ENCODE results near the gene CBLN4. TPM values are rescaled to one million over a fixed set of nuclear protein-coding genes. Genes with fewer than 3 reads are reported as not detected.

CBLN4 gene
- total RNA-seq, 1 experiment from 2014 or later, result not detected

DNA sequence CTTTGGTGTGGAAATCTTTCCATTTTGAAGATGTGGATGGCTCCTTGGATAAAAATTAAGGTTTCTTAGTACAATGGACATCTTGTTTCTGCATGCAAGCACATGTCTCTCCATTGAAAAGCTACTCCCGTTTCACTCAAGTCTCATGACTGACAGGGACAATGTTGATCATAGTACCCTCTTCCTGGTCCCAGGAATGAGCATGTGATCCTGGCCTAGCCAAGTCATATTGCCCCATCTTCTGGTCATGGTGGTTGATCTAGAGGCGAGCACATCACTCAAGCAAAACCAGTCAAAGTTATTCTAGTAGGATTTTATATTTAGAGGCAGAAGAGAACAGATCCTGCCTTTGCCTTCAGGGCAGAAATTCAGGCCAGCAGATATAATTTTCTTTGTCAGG is 12.2 kb upstream of the CBLN4 start:
- H3K79me1 ChIP-seq (ENCODE audit: insufficient read depth, low read depth, low read length, poor library complexity, severe bottlenecking), result no peaks in the 10 kb centered on the region
- no peak overlapping the region for H3K4me2 ChIP-seq (ENCODE audit: insufficient read depth, insufficient read length, low read length)
- H3K18ac ChIP-seq (ENCODE audit: insufficient read length, low read depth, low read length), result no peak overlapping the region
- H4K8ac ChIP-seq (replicated peaks; ENCODE audit: insufficient read length, low read depth, low read length), result no peak overlapping the region
- H4K20me1 ChIP-seq (ENCODE audit: control insufficient read depth, insufficient read depth, insufficient read length), result no peaks in the 10 kb centered on the region
- Mint-ChIP-seq H3K4me3 (no peak overlapping the region), H3K27ac (no peak overlapping the region), H3K27me3 (ENCODE audit: low read depth) (no peaks in the 10 kb centered on the region; the same call in none of the 2 replicates), H3K9me3 (peaks cover 95 to 96% of the 10 kb centered on the region in 2 experiments), H3K4me1 (no peaks in the 10 kb centered on the region), H3K36me3 (ENCODE audit: insufficient read depth in 1 of 3, low read depth in 3 of 3) (peaks cover 5 to 25% (median 6%) of the 10 kb centered on the region in 3 experiments; a peak in 6 of 7 replicates)
- H2BK12ac ChIP-seq (ENCODE audit: insufficient read length, low read depth, low read length), result no peak overlapping the region
- H4K5ac ChIP-seq (ENCODE audit: insufficient read length, low read depth, low read length), result no peak overlapping the region
- no peak overlapping the region for H2BK20ac ChIP-seq (ENCODE audit: low read depth, low read length, poor library complexity, severe bottlenecking)
- no peaks in the 10 kb centered on the region for H3K4me1 ChIP-seq (ENCODE audit: insufficient read depth, low read length)
- no peak for DNase-seq
- no CpG with 5 or more reads among the region's 2 CpGs for WGBS (ENCODE audit: extremely low coverage, insufficient read length, low lambda C conversion rate)
- no peak overlapping the region for H2BK15ac ChIP-seq (ENCODE audit: low read depth, low read length)
- H3K9me3 ChIP-seq (ENCODE audit: control insufficient read depth, low read depth, low read length), result peaks cover 92% of the 10 kb centered on the region
- TF ChIP-seq, protein P1, sequence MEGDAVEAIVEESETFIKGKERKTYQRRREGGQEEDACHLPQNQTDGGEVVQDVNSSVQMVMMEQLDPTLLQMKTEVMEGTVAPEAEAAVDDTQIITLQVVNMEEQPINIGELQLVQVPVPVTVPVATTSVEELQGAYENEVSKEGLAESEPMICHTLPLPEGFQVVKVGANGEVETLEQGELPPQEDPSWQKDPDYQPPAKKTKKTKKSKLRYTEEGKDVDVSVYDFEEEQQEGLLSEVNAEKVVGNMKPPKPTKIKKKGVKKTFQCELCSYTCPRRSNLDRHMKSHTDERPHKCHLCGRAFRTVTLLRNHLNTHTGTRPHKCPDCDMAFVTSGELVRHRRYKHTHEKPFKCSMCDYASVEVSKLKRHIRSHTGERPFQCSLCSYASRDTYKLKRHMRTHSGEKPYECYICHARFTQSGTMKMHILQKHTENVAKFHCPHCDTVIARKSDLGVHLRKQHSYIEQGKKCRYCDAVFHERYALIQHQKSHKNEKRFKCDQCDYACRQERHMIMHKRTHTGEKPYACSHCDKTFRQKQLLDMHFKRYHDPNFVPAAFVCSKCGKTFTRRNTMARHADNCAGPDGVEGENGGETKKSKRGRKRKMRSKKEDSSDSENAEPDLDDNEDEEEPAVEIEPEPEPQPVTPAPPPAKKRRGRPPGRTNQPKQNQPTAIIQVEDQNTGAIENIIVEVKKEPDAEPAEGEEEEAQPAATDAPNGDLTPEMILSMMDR (conservative IDR thresholded peaks at IDR 0.05), result no peak
- no peak overlapping the region for H3K23ac ChIP-seq (ENCODE audit: insufficient read length, low read depth, low read length)
- no peak overlapping the region for H3T11ph ChIP-seq (ENCODE audit: low read length)
- no peak overlapping the region for H3K27ac ChIP-seq (ENCODE audit: insufficient read length, low read depth, low read length)
- H4K91ac ChIP-seq (ENCODE audit: insufficient read length, low read depth, low read length), result no peak overlapping the region
- no peak overlapping the region for H2BK5ac ChIP-seq (ENCODE audit: insufficient read length, low read length)
- H3K4ac ChIP-seq (ENCODE audit: low read depth, low read length), result no peak overlapping the region
- no peak overlapping the region for H2BK120ac ChIP-seq (ENCODE audit: low read depth, low read length, poor library complexity, severe bottlenecking)
- no peak overlapping the region for H3K9ac ChIP-seq (ENCODE audit: extremely low read depth, insufficient read length, low read length)
- H3K14ac ChIP-seq (ENCODE audit: insufficient read depth, low read length), result no peak overlapping the region
- H3K23me2 ChIP-seq (ENCODE audit: insufficient read length, low read depth, low read length, poor library complexity, severe bottlenecking), result no peaks in the 10 kb centered on the region
- H3K27me3 ChIP-seq (ENCODE audit: insufficient read depth, low read length), result no peaks in the 10 kb centered on the region
- H2AFZ ChIP-seq (ENCODE audit: low read length), result no peak overlapping the region
- no peak overlapping the region for H2AK5ac ChIP-seq (ENCODE audit: insufficient read length, low read length)
- no peaks in the 10 kb centered on the region for H3K79me2 ChIP-seq (ENCODE audit: insufficient read depth, low read length)
- H3K56ac ChIP-seq (ENCODE audit: insufficient read length, low read depth, low read length), result no peak overlapping the region

Measured in H9 (cell line).